HG02642 (cell line): ENCODE results near the gene SSTR5.

Experiments
- ATAC-seq: cut with Tn5 transposase; IDR thresholded peaks from one replicate; pipeline ENCODE4 v1.9.1; 2021; ENCODE audit warnings: mild to moderate bottlenecking; ENCODE audit not compliant: unreplicated experiment, poor library complexity

The SSTR5 gene

DNA sequence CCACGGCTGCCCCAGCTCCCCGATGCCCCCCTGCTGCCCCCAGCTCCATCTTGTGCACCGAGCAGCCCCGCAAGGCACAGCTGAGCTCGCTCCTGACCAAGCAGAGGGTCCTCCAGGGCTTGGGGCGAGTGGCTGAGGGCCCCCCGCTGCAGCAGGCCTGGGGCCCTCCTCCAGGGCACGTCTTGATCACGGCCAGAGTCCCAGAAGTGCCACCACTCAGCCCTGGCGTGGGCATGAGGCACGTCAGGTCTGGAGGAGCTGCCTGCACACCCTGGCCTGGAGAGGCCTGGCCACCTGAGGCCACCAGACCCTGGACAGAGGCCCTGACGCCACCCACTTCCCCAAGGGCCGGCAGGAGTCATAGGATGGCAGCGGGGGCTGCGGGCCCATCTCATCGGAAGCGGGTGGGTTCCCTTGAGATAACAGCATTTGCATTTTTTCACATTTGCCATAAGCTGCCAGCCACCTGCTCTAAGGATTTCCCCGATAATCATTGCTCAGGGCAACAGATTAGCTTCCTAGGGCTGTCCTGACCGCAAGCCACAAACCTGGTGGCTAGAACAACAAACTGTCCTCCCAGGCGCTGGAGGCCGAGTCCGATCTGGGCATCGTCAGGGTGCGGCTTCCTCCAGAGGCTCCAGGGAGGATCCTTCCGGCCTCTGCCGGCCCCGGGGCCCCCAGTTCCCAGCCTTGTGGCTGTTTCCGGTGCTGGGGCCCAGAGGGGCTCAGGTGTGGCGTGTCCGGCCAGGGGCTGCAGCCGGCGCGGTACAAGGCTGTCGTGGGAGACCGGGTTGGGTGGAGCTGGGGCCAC is 47.4 kb downstream of the SSTR5 start:
- ATAC-seq: no peak

DNA sequence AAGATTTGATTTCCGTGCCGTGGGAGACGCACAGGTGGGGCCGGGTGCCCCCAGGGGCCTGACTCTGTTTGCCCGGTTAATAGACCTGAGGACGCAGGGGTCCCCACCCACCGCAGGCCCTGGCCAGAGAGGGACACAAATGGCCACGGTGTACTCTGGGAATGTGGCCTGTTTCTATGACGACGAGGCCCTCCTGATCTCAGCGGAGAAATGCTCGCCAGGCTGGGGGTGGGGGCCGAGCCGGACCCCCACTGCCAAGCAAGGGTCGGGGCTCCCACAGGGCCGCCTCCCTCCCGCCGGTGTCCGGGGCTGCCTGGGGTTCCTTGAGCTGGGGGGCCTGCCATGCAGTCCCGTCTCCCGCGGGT is 48.0 kb downstream of the SSTR5 start:
- no peak for ATAC-seq

DNA sequence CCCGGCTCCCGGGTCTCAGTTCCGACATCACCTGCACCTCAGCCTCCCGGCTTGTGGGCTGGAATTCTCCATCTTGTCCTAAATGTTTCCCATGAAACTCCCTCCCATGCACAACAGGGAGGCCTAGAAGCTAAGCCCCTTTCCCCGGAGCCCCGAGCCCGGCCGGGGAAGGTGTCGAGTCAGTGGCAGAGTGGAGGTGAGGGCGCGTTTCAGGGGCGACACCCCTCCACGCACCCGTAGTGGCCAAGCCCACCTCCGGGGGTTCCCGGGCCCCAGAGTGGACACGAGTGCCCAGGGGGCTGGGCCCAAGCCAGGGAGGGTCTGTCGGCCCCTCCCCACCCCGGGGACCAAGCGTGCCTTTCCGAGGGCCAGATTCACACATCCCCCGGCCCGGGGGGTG is 48.5 kb downstream of the SSTR5 start:
- ATAC-seq: no peak

DNA sequence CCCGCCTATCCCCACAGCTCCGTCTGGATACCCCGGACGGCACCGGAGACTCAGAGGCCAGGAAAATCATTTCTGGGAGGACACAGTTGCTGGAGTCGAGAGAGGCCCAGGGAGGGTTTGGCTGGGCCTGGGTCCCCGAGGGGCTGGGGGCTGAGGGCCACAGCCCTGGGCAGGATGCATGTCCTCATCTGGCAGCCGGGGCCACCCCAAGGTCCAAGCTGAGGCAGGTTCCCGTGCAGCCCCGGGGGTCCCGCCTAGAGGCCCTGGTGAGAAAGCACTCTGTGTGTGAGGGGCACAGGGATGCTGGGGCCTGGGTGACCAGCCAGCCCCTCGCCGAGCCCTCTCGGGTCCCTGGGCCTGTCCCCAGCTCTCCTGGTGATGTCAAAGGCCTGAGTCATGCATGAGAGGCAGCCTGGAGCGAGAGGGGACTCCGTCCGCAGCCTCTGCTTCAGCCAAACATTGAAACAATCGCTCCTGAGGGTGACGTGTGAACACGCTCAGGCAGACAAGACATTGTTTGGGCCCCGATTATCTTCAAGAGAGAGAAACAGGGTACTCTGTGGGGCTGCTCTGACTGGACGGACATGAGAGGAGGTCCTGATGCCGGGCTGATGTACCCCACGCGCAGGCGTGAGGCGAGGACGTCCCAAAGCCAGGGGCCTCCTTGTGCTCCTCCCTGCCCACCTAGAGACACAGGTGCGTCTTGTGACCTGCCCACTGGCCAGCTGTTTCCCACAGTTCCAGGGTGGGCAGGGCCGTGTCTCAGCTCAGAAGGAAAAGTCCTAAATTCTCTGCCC is 49.3 kb downstream of the SSTR5 start:
- ATAC-seq: no peak

DNA sequence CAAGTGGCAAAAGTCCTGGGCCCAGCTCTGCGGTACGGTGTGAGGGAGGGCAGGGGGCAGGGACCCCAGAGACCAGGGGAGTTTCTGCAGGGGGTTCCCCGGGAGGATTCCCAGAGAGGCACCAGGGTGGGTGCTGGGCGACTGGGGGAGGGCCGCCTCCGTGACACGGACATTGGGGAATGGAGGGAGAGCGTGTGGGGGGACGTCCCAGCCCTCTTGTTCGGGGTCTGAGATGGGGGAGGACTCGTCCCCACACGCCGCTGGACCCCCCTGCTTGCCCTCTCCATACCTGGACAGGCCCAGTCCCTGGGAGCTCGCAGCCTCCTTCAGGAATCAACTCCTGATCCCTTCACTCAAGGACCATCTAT is 49.8 kb downstream of the SSTR5 start:
- no peak for ATAC-seq

DNA sequence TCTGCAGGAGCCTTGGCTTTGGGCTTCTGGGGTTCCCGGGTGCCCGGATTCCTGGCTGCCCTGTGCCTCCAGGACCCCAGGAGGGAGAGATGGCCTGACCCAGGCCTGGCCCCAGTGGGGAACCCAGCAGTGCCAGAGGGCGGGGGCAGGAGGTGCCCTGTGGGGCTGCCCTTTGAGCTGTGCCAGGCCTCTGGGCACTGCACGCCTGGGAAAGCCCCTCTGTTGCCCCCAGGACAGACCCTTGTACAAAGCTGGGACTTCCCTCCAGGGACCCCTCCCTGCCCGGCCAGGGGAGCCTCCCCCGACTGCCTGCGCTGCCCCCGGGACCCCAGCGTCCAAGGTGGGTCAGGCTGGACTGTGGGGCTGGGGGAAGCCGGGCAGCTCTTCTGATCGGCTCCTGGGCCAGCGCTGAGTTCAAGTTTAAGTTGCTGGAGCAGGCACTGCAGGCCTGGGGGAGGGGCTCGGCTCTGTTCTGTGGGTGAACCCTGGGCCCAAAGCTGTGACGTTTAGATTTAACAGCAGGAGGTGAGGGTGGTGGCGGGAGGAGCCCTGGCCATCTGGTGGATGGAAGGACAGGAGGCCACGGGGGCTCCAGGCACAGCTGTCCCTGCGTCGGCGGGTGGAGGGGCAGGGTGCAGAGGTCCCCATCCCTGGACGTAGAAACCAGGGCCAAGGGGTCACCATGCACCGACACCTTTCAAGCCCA is 51.1 kb downstream of the SSTR5 start:
- ATAC-seq: no peak

DNA sequence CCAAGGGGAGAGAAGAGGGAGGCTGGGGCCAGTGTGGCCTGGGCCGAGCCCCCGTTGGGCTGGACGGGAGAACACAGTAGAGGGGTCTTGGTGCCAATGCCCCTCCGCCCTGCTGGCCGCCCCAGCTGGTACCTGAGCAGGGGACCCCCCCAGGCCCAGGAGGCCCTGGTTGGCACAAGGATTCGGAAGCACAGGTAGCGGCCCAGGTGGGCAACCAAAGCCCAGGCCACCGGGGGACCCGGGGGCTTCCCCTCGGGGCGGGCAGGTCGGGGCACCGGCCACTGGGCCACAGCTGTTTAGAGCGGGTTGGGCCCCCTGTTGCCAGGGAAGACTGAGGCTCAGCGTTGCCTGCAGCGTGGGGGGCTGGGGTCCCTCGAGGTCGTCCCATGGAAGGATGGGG is 51.7 kb downstream of the SSTR5 start:
- no peak for ATAC-seq

DNA sequence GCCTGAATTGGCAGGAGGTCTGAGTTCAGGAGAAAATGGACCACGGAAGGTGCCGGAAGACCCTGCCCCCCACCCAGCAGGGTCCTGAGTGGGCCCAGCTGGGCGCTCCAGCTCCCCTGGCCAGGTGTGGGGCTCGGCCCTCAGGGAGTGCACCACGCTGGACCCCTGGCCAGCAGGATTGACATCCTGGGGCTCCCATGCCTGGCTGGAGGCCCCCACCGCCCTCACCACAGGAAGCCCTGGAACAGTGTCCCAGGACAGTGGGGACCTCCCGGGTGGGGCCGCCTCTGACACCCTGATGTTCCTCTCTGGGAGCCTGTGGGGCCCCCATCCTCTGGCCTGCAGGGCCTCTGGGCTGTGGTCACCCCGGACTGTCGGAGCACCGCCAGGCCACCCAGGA is 52.2 kb downstream of the SSTR5 start:
- ATAC-seq: no peak

DNA sequence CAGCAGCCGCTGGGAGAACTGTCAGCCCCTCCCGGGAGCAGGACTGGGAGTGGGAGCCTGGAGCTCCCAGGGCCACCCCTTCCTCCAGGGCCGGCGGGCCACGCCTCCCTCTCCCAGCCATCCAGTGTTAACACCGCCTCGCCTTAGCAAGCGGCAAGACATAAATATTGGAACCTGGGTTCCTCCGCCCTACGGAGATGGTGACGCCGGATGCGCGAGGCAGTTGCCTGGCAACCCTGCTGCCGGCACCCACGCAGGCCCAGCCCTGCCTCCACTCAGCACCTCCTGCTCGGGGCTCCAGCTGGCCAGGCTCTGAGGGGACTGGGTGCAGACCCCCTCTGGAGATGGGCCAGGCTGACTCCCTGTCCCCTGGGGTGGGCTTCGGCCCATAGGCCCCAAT is 52.9 kb downstream of the SSTR5 start:
- ATAC-seq: no peak

- ATAC-seq: no peak
Measured at GRCh38 chr16:1126044-1126443, 53.5 kb downstream of the SSTR5 start.

- no peak for ATAC-seq
Measured at GRCh38 chr16:1126586-1126985, 54.0 kb downstream of the SSTR5 start.

DNA sequence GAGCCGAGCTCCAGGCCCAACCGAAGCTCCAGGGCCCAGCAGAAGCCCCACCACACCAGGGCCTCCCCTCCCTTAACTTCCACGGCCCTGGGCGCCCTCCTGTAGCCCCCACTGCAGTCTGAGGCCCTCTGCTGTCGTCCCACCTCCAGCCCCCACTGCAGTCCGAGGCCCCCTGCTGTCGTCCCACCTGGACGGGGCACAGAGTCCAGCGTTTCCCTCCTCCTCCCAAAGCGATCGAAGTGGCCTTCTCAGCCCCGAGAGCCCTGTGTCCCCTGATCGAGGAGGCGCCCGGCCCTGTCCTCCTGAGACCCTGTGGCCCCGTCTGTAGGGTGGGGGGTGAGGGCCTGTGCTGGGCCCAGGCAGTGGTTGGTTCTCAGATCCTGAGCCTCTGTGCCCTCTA is 54.6 kb downstream of the SSTR5 start:
- ATAC-seq: no peak

DNA sequence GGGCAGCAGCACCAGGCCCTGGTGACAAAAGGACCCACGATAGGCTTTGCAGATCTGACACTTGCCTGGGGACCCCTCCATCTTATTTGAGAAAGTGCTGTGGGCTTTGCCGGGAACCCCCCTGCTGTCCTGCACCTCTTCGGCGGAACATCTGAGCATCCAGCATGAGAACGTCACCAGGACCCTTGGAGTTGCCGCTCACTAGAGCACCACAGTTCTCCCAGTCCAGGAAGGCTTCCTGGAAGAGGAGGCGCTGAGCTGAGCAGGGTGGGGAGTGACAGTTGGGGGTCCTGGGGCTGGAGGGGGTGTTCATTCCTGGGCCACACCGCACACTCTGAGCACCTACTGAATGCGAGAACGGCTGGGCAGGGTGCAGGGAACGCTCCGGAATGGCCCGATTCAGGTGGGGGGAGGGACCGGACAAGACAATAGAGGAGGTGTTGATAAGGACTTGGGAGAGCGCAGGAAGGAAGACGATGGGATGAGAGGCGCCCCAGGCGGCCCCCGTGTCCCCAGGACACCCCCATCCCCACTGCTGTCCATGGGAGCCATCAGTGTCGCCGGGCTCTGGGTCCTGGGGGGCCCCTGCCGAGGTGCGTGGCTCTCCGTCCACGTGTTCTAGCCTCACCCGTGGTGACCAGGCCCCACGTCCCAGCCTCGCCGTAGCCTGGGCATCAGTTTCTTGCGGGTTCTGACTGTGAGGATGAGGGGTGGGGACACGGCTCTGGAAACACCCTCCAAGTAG is 55.6 kb downstream of the SSTR5 start:
- ATAC-seq: no peak

- ATAC-seq: no peak
Measured at GRCh38 chr16:1129106-1129960, 56.8 kb downstream of the SSTR5 start.

DNA sequence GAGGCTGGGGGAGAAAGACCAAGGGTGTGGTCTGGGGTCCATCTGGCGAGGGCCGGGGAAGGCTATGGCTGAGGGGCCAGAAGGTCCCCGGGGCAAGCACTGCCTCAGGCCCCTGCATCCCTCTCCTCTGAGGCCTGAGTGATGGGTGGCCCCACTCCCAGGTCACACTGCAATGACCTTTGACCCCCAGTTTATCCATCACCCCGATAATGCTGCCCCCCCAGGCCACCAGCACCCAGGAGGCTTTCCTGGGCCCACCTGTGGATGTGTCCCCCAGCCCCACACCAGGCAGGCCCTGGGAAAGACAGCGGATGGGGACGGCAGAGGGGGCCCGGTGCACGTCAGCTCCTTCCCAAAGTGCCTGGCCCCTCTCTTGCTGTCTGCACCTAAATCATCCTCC is 57.8 kb downstream of the SSTR5 start:
- ATAC-seq: no peak
